NCI-H2196 (cell line): ENCODE data around the gene ADCY2.
A peak's percentile ranks its signal among the peaks of the same experiment; 100 is the strongest.

Source experiments
- DNase-seq: peaks from one replicate; lab custom pipeline; 2025; ENCODE audit not compliant: unreplicated experiment; lab: John Stamatoyannopoulos, UW

The ADCY2 gene

DNA sequence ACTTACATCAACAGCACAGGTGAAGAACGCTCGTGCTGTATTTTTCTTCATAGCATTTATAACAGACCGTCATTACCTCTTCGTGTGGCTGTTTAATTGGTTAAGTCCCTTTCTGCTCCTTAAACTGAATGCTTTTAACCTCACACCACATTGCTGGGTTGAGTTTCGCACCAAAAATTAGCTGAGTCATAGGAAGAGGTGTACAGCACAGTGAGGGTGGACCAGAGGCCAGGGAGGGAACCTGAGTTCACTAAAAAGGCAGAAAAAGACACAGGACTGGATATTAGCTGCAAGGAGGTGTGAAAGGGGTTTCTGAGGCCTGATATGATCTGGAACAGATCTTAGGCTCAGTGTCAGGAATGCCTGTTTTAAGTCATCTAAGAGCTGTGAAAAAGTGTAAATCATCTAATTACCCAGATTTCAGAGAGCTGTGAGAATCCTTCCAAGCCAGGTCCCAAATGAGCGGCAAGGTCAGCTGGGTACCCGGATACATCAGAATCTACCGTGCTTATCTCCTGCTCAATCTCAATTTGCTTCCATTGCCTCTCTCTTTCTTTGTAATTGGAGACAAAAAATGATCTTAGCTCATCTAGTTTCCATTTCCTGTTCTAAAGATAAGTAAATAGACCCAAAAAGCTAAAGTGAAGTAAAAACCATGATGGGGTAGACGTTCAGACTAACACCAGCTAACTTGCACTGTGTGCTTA is 462.1 kb downstream of the ADCY2 start:
- no peak for DNase-seq

DNA sequence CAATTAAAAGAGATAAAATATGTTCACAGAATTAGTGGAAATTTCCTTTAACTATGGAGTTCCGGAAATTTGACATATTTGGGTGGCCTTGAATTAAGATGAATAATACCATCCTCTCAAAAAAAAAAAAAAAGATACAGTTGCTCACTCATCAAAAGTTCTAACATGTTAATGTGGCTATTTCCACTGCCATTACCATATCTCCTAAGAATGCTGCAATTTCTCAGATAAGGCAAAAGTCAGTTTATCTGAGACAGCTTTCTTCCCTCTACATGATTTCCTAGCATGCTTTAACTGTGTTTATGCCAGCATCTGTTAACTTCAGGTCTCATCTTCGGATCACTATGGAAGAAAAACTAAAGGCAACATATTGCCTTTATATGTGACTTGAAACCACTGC is 470.3 kb downstream of the ADCY2 start:
- no peak for DNase-seq

DNA sequence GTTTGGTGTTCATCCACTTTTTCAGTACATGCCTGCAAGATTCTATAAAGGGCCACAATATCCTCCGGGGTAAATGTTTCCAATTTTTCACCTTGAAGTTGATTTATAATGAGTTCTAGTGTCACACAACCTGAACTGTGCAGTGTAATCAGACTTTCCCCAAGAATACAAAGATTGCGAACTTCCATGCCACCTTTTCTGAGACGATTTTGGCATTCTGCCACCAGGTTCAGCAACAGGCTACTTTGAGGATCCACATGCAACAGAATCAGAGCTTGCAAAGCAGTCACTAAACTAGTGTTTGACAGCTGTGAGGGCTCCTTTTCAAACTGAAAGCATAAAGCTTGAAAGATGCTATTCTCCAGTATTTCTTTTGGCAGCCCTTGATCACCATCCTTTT is 471.3 kb downstream of the ADCY2 start:
- no peak for DNase-seq

GRCh38 chr5:7868427-7868772 is 472.5 kb downstream of the ADCY2 start:
- no peak for DNase-seq

DNA sequence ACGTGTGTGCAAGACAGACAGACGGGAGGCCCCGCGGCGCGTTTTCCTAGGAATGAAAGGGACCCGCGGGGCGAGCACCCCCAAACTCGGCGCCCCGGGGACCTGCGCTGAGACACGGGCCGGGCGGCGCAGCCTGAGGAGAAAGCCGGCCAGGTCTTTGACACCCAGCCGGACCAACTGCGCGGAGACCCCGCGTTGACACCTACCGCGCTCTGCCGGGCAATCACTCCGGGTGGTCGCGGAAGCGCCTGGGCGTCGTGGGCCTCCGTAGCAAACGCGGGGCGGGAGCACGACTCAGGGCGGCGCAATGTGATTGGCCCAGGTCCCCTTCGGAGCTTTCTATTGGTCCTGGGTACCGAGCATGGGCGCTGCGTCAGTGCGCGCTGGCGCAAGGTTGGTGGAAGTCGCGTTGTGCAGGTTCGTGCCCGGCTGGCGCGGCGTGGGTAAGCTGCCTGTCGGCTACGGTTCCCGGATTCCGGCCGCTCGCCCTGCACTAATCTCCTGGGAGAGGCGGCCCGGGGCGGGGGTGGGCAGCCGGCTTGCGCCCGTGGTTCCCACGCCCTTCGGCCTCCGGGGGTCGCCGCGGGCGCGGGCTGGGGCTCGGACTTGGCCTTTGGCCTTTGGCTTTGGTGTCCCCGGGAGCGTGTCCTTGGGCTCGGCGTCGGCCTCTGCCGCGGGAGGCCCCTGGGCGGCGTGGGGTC is 473.0 kb downstream of the ADCY2 start, which contains the start of the genes FASTKD3 and MTRR:
Gene FASTKD3, minus strand, starts transcription at position 259 of the 701 bp plus-strand sequence. CDS start 948 bp downstream, outside the sequence.
Gene MTRR, plus strand, starts transcription at position 376 of the 701 bp plus-strand sequence. CDS start 1,647 bp downstream, outside the sequence.
- peak; percentile 89 for DNase-seq

- no peak for DNase-seq
Measured at GRCh38 chr5:7869474-7870136, 473.7 kb downstream of the ADCY2 start.

DNA sequence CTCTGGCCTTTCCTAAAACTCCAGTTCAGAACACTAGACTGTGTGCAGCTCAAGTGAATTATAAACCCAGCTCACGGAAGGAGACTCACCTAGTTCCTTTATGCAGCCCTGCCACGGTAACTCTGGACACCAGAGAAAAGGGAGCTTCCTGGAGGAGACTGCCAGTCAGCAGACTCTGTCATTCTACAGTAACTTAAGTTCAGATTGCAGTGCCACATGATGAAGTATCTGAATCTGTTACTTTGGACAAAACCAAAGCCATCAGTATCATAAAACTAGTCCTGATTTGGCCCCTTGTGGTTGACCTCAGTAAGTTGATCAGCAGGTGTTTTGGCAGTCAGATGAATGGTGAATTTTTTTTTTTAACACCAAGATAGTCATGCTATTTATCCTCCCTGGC is 475.7 kb downstream of the ADCY2 start:
- no peak for DNase-seq

- DNase-seq = no peak
Measured at GRCh38 chr5:7872517-7873130, 476.7 kb downstream of the ADCY2 start.

DNA sequence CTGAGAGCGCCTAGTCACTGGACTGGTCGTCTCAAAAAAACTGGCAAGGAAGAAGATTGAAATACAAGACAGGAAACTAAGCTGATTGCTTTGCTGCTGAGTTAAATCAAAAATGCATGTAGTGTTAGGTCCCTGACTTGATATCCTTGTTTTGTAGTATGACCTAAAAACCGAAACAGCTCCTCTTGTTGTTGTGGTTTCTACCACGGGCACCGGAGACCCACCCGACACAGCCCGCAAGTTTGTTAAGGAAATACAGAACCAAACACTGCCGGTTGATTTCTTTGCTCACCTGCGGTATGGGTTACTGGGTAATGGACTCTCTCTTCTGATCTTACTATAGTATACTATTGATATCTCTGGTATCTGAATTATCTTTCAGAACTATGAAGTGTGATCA is 477.3 kb downstream of the ADCY2 start:
- DNase-seq = no peak

GRCh38 chr5:7874639-7875038 is 478.7 kb downstream of the ADCY2 start:
- DNase-seq = no peak

DNA sequence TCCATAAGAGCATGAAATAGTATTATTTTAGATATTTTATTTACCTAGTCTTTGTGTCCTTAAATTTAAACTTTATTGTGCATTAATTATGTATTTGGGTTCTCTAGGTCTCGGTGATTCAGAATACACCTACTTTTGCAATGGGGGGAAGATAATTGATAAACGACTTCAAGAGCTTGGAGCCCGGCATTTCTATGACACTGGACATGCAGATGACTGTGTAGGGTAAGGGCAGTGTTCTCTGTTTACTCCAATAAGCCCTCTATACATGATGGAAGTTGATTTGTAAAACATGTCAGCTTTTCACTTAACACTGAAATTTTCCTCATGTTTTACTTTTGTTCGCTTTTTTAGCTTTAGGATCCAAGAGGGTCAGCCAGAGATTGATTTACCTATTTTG is 479.2 kb downstream of the ADCY2 start:
- no peak for DNase-seq

GRCh38 chr5:7876867-7877266 is 480.9 kb downstream of the ADCY2 start:
- DNase-seq = no peak

DNA sequence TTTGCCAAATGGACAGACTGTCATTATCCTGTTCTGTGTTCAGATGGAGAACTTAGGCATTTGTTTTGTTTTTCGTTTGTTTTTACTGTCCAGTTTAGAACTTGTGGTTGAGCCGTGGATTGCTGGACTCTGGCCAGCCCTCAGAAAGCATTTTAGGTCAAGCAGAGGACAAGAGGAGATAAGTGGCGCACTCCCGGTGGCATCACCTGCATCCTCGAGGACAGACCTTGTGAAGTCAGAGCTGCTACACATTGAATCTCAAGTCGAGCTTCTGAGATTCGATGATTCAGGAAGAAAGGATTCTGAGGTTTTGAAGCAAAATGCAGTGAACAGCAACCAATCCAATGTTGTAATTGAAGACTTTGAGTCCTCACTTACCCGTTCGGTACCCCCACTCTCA is 481.9 kb downstream of the ADCY2 start:
- DNase-seq = no peak

GRCh38 chr5:7878381-7878873 is 482.5 kb downstream of the ADCY2 start:
- DNase-seq = no peak
